ENCODE measurements around the gene ZG16. TPM values are rescaled to one million over a fixed set of nuclear protein-coding genes. Genes with fewer than 3 reads are reported as not detected.
"Not testable (repeated sequence)": the region's sequence is repeated elsewhere in the genome, so short reads cannot be mapped to it uniquely, and the experiment has no call there.

The ZG16 gene
- total and polyA plus RNA-seq, 11 donors = 0.04 to 0.08 TPM; not detected in 9

- Histone ChIP-seq H3K36me3 (no peaks in the 10 kb centered on the region), H3K27me3 (peaks cover 0 to 6% (median 0%) of the 10 kb centered on the region in 9 donors), H3K4me3 (no peak overlapping the region), H3K9me3 (no peaks in the 10 kb centered on the region), H3K27ac (no peak overlapping the region), H3K4me1 (no peaks in the 10 kb centered on the region)
- DNase-seq (no peak), ATAC-seq (no peak)
- WGBS, 4 donors = 58 to 71% (median 68%) methylated on average over 4 of the region's 4 CpGs
- intact Hi-C loops (cut with DNase I) = loop anchor here in 1 of 10 donors (10.0 kb wide), 1 partner anchor 81 kb away; no protein-coding TSS in a partner anchor
- TF ChIP-seq, protein P1, sequence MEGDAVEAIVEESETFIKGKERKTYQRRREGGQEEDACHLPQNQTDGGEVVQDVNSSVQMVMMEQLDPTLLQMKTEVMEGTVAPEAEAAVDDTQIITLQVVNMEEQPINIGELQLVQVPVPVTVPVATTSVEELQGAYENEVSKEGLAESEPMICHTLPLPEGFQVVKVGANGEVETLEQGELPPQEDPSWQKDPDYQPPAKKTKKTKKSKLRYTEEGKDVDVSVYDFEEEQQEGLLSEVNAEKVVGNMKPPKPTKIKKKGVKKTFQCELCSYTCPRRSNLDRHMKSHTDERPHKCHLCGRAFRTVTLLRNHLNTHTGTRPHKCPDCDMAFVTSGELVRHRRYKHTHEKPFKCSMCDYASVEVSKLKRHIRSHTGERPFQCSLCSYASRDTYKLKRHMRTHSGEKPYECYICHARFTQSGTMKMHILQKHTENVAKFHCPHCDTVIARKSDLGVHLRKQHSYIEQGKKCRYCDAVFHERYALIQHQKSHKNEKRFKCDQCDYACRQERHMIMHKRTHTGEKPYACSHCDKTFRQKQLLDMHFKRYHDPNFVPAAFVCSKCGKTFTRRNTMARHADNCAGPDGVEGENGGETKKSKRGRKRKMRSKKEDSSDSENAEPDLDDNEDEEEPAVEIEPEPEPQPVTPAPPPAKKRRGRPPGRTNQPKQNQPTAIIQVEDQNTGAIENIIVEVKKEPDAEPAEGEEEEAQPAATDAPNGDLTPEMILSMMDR (IDR thresholded peaks at IDR 0.05) = no peak
- TF ChIP-seq POLR2A (IDR thresholded peaks at IDR 0.05) = no peak
Observed at GRCh38 chr16:29775742-29776408, 2.2 kb upstream of the ZG16 start.

DNA sequence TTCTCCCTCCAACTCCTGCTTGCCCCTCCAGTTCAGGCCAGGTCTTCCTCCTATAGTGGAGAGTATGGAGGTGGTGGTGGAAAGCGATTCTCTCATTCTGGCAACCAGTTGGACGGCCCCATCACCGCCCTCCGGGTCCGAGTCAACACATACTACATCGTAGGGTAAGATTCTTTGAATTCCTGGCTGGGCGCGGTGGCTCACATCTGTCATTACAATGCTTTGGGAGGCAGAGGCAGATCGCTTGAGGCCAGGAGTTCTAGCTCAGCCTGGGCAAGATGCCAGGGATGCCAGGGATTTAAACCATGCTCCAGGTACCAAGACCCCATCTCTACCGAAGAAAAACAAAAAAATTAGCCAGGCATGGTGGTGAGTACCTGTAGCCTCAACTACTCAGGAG lies 1.4 kb downstream of the ZG16 start:
- Histone ChIP-seq H3K9me3 (no peaks in the 10 kb centered on the region), H3K4me1 (no peaks in the 10 kb centered on the region), H3K27me3 (peaks cover 0 to 6% (median 0%) of the 10 kb centered on the region in 9 donors), H3K4me3 (no peak overlapping the region), H3K27ac (no peak overlapping the region), H3K36me3 (no peaks in the 10 kb centered on the region)
- no peak for DNase-seq
- TF ChIP-seq, protein P1 (IDR thresholded peaks at IDR 0.05) = no peak
- no peak for TF ChIP-seq POLR2A (IDR thresholded peaks at IDR 0.05)
- 44 to 55% (median 49%) methylated on average over 9 to 10 of the region's 10 CpGs for WGBS, 4 donors
- no peak for ATAC-seq
- intact Hi-C loops (cut with DNase I) = loop anchor here in 2 of 10 donors (2.0 to 10.0 kb wide), 2 partner anchors 55 to 85 kb away; no protein-coding TSS in a partner anchor

DNA sequence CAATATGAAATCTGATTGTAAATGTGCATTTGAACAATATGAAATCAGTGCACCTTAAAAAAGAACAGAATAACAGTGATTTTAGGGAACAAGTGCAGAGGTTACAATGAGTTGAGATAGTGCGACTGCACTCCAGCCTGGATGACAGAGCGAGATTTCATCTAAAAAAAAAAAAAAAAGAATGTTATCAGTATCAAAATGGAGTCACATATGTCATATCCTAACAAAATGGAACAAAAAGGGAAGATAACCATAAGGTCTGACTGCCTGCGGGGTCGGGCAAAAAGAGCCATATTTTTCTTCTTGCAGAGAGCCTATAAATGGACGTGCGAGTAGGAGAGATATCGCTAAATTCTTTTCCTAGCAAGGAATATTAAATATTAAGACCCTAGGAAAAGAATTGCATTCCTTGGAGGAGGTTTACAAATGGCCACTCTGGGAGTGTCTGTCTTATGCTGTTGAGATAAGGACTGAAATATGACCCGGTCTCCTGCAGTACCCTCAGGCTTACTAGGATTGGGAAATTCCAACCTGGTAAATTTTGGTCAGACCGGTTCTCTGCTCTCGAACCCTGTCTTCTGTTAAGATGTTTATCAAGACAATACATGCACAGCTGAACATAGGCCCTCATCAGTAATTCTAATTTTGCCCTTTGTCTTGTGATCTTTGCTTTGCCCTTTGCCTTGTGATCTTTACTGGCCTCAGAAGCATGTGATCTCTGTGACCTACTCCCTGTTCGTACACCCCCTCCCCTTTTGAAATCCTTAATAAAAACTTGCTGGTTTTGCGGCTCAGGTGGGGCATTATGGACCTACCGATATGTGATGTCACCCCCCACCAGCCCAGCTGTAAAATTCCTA lies 5.3 kb downstream of the ZG16 start:
- WGBS, 4 donors = 80 to 82% (median 81%) methylated on average over 13 of the region's 13 CpGs
- H3K9me3 ChIP-seq; H3K36me3 ChIP-seq; H3K27ac ChIP-seq; DNase-seq; H3K27me3 ChIP-seq; intact Hi-C loops (cut with DNase I); ATAC-seq; H3K4me3 ChIP-seq: not testable (repeated sequence)
- H3K4me1 ChIP-seq = peaks cover 0 to 12% (median 5%) of the 10 kb centered on the region in 12 donors

DNA sequence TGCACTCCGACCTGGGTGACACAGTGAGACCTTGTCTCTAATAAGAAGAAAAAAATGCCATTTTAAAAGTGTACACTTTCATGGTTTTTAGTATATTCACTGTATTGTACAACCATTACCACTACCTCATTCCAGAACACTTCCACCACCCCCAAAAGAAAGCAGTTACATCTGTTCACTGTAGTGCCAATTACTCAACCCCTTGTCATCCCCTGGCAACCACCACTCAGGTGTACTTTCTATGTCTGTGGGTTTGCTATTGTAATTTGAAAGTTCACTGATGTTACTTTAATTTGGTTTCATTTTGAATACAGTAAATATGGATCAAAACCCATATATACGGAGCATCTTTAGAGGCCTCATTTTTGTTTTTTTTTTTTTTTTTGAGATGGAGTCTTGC lies 6.1 kb downstream of the ZG16 start:
- Histone ChIP-seq H3K9me3 (no peaks in the 10 kb centered on the region), H3K36me3 (no peaks in the 10 kb centered on the region), H3K27me3 (peaks cover 0 to 6% (median 0%) of the 10 kb centered on the region in 9 donors), H3K4me3 (no peak overlapping the region), H3K27ac (no peak overlapping the region), H3K4me1 (peaks cover 0 to 12% (median 5%) of the 10 kb centered on the region in 12 donors)
- intact Hi-C loops (cut with DNase I) = no loop called here
- no peak for TF ChIP-seq POLR2A (IDR thresholded peaks at IDR 0.05)
- TF ChIP-seq, protein P1 (IDR thresholded peaks at IDR 0.05) = no peak
- ATAC-seq (no peak), DNase-seq (no peak)
- 91 to 98% (median 97%) methylated on average over 2 of the region's 2 CpGs for WGBS, 4 donors
